ENCODE measurements around the gene PPP1R1B.
A peak's percentile ranks its signal among the peaks of the same experiment; 100 is the strongest.
"Not testable (repeated sequence)": the region's sequence is repeated elsewhere in the genome, so short reads cannot be mapped to it uniquely, and the experiment has no call there.

Gene PPP1R1B

GRCh38 chr17:39626171-39627046, at the start of gene PPP1R1B:
Gene PPP1R1B, plus strand, starts transcription at chr17:39626952. Its CDS starts 441 bp downstream, at chr17:39627393.
- DNase-seq = no peak

- DNase-seq = no peak
Observed at GRCh38 chr17:39578272-39578671, 48.5 kb upstream of the PPP1R1B start.

DNA sequence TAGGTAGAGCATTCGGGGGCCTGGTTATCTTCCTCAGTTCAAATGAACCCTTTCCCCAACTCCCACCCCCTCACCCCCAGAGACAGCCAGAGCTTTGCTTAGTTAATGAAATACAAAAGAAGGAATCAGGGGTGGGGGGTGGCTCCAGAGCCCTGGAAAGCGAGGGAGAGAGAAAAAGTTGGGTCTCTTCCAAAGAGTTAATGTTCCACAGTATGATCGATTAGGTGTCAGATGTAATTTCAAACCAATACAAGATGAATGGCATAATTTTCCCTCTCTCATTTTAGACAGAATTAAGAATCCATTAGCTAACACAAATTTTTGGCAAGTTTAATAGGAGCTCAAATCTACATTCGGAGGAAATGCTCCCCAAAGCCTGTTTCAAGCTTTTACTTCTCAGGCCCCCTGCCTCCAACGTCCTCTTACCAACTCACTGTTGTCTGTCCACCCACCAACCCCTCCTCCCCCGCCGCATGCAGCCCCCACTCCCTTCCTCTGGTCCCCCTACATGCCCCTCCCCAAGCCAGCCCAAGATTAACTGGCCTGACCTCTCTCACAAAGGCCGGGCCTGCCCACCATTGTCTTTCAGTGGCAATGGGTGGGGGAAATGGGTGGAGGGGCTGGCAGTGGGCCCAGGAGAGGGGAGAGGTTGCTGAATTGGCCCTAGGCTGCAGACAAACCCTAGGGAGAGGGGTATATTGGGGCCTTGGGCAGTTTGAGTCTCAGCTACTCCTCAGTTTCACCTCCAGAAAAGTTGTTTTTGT, 47.3 kb upstream of the PPP1R1B start:
- no peak for DNase-seq

GRCh38 chr17:39580082-39580468, 46.7 kb upstream of the PPP1R1B start:
- no peak for DNase-seq

DNA sequence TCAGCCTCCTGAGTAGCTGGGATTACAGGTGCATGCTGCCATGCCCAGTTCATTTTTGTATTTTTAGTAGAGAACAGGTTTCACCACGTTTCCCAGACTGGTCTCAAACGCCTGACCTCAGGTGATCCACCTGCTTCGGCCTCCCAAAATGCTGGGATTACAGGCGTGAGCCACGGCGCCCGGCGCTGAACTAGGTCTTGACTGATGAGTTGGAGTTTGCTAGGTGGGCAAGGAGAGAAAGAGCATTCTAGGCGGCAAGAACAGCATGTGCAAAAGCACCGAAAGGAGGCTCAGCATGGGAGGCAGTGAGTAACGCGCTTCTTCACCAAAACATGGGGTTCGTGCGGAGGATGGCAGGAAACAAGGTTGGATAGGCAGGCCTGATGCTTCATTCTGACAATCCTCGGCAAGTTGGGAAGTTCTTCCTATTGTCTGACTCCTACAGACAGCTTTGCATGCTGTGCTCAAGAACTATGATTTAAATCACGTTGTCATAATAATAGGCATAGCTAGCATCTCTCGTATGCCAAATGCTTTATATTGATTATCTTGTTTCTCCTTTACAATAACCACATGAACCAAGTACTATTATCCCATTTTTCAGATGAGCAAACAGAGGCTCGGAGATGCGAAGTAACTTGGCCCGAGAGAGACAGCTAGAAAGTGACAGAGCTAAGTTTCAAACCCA, 45.5 kb upstream of the PPP1R1B start:
- no peak for DNase-seq

- DNase-seq = no peak
Observed at GRCh38 chr17:39581759-39582085, 45.0 kb upstream of the PPP1R1B start.

- DNase-seq = no peak
Observed at GRCh38 chr17:39582658-39583057, 44.1 kb upstream of the PPP1R1B start.

DNA sequence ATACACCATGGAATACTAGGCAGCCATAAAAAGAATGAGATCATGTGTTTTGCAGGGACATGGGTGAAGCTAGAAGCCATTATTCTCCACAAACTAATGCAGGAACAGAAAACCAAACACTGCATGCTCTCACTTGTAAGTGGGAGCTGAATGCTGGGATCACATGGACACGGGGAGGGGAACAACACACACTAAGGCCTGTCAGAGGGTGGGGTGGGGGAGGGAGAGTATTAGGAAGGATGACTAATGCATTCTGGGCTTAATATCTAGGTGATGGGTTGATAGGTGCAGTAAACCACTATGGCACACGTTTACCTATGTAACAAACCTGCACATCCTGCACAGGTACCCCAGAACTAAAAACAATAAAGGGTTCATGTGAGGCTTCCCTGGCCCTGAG, 36.6 kb upstream of the PPP1R1B start:
- DNase-seq = not testable (repeated sequence)

GRCh38 chr17:39591958-39592954, 34.5 kb upstream of the PPP1R1B start:
- DNase-seq = peak; percentile 45

DNA sequence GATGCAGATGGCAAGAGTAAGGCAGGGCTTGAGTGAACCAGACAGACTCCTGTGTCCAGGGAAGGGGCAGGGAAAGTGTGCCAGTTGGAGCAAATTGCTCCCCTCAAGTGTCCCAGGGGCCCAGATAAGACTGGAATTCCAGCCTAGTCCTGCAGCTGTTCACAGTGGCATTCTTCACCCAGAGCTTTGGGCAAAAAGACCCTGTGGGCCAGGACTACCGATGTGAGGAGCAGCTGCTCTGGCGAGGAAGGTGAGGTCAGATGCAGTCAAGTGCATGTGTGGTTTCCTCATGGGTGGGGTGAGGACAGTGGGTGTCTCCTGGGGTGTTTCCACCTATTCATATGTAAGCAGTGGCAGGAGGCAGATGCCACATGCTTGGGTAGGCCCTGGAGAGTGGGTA, 33.4 kb upstream of the PPP1R1B start:
- DNase-seq = no peak

- DNase-seq = no peak
Observed at GRCh38 chr17:39595294-39595693, 31.5 kb upstream of the PPP1R1B start.

GRCh38 chr17:39595928-39596510, 30.7 kb upstream of the PPP1R1B start:
- no peak for DNase-seq

GRCh38 chr17:39596543-39597267, 30.0 kb upstream of the PPP1R1B start:
- no peak for DNase-seq

DNA sequence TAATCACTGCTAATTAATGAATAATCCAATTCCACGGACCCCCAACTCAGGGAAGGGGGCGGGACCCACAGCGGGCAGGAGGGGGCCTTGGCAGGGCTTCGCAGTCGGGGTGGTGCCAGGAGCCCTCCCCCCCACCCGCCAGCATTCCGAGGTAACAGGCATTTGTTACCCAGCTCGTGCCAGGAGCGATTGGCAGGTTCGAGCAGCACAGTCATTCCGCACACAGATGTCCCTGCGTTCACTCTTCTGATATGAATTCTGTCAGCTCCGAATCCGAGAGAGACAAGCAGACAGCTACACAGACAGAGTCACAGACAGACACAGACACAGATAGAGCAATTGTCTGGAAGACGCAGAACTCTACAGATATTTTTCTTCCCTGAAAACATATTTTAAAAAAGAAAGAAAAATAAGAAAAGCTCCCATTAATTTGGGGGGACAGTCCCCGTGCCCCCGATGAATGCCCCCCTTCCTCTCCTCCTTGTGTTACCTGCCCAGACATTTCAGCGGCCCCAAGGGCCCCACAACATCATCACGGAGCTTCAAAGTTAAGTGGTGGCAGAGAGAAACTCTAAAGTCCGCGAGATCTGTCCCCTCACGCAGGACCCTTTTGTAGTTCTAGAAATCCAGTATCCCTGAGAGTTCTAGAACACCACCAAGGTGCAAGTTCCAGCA, 29.2 kb upstream of the PPP1R1B start:
- no peak for DNase-seq

DNA sequence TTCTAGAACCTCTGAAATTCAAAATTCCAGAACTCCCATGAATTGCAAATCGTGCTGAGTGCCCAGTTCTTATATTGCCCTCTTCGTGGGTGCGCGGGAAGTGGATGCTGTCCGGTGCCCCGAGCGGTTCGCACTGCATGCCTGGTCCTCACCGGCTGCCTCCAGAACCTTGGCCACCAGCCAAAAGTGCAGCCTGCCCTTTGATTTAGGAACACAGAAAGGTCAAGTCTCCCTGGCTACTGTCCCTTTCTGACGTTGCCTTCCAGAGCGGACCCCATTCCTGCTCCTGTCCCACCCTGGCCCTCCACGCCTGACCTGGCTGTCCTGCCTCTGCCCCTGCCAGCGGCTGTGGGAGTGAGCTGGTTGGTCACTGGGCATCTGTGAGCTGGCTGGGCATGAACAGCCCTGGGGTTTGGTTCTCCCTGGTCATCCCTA, 28.7 kb upstream of the PPP1R1B start:
- DNase-seq = no peak

DNA sequence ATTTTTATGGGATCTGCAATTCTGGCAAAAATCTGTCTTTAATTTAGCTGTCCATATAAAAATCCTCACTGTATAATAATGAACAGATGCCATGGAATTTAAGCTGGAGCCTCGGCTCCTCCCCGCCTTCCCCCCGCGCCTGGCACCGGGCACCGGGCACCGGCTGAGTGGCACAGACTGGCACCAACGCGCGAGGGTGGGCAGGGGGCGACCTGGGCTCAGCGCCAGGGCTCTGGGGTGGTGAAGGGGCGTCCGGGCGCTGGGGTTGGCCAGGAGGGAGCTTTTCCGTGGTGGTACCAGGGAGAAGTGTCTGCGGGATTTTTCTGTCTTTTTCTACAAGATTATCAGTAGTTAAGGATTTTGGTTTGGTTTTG, 28.1 kb upstream of the PPP1R1B start:
- no peak for DNase-seq

- no peak for DNase-seq
Observed at GRCh38 chr17:39599004-39599664, 27.6 kb upstream of the PPP1R1B start.

- no peak for DNase-seq
Observed at GRCh38 chr17:39599665-39600231, 27.0 kb upstream of the PPP1R1B start.

DNA sequence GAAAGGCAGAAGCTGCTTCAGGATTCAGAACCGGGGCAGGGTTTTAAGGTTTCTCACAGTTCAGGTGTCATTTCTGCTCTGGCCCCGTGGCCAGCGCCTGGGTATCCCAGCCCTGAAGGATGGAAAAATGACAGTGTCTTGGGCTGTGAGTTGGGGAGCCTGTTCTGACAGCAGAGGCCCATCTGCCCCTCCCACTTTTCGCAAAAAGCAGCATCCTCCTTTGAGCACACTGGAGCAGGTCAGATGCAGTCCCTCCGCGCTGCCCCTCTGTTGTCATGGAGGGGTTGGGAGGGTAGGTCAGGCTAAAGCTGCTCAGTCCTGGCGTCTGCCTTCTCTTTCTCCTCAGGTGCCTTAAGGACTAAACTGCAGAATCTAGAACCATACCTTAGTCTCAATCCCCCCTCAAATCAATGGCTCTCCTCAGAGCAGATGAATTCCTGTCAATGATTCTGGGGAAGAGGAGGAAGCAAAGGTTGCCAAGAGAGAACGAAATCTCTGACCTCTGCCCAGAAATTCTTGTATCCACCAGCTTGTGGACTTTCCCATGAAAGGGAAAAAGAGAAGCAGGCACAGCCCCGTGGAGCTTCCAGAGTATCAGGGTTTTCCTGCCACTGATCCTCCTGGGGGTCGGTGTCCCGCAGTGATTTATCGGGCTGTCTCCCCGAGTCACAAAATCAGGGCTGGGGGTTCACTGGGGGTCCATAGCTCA, 26.3 kb upstream of the PPP1R1B start:
- DNase-seq = no peak

Data from NCI-H1048 (cell line).